ENCODE data around the gene CELF5.
"Not testable (repeated sequence)": the region's sequence is repeated elsewhere in the genome, so short reads cannot be mapped to it uniquely, and the experiment has no call there.

GRCh38 chr19:3300566-3300965 lies 76.1 kb downstream of the CELF5 start:
- not testable (repeated sequence) for TF ChIP-seq EZH2 (IDR thresholded peaks at IDR 0.05); POLR2AphosphoS5 (IDR thresholded peaks at IDR 0.05; ENCODE audit: borderline replicate concordance, low read depth, low read length)
